ENCODE measurements around the gene RAPSN. TPM values are rescaled to one million over a fixed set of nuclear protein-coding genes. Genes with fewer than 3 reads are reported as not detected.

Gene RAPSN
- total RNA-seq, 4 donors from 2014 or later = 0.38 TPM; not detected in 3

DNA sequence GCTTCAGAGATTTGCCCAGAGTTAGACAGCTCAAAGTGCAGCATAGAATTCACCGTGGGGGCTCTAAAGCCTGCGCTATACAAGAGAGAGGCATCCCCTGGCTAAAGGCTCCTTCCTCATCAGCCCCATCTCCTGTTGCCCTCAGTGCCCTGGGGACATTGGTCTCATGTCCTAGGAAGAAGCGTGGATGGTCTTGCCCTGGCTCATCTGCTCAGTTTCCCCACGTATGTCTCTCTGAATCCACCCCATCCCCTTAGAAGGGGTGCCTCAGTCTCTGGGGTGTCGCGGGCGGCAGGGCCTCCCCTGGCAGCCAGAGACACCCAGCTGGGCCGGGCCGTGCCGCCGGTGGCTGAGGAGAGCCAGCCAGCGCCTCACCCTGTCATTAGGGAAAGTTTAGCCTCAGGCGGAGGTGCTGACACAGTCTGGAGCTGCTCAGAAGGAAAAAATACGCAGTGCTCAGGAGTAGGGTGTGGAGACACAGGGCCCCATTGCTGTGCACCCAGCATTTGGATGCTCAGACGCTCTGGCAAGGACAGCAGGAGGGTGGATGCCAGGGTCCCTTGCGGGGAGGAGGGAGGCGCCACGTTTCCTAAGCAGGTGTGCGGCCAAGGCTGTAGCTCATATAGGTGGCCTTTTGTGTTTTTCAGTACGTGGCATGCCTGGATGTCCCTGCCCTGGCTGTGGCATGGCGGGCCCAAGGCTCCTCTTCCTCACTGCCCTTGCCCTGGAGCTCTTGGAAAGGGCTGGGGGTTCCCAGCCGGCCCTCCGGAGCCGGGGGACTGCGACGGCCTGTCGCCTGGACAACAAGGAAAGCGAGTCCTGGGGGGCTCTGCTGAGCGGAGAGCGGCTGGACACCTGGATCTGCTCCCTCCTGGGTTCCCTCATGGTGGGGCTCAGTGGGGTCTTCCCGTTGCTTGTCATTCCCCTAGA lies 39.2 kb downstream of the RAPSN start:
- Histone ChIP-seq H3K4me3 (peak overlapping the region; percentile 32 to 84 (median 64)), H3K36me3 (peaks cover 2 to 36% (median 8%) of the 10 kb centered on the region in 3 donors), H3K27me3 (no peaks in the 10 kb centered on the region), H3K27ac (peak overlapping the region; percentile 91 to 97 (median 94)), H3K9me3 (no peaks in the 10 kb centered on the region), H3K4me1 (peaks cover 29 to 69% (median 43%) of the 10 kb centered on the region in 3 donors)
- intact Hi-C loops (cut with DNase I) = loop anchor here (5.0 kb wide), 1 partner anchor 37 kb away; no protein-coding TSS in a partner anchor
- TF ChIP-seq, protein P1, sequence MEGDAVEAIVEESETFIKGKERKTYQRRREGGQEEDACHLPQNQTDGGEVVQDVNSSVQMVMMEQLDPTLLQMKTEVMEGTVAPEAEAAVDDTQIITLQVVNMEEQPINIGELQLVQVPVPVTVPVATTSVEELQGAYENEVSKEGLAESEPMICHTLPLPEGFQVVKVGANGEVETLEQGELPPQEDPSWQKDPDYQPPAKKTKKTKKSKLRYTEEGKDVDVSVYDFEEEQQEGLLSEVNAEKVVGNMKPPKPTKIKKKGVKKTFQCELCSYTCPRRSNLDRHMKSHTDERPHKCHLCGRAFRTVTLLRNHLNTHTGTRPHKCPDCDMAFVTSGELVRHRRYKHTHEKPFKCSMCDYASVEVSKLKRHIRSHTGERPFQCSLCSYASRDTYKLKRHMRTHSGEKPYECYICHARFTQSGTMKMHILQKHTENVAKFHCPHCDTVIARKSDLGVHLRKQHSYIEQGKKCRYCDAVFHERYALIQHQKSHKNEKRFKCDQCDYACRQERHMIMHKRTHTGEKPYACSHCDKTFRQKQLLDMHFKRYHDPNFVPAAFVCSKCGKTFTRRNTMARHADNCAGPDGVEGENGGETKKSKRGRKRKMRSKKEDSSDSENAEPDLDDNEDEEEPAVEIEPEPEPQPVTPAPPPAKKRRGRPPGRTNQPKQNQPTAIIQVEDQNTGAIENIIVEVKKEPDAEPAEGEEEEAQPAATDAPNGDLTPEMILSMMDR (IDR thresholded peaks at IDR 0.05) = no peak
- TF ChIP-seq POLR2A (IDR thresholded peaks at IDR 0.05) = no peak
- 27 to 33% methylated on average over 3 to 8 of the region's 31 CpGs for WGBS, 2 donors
- no peak for DNase-seq

DNA sequence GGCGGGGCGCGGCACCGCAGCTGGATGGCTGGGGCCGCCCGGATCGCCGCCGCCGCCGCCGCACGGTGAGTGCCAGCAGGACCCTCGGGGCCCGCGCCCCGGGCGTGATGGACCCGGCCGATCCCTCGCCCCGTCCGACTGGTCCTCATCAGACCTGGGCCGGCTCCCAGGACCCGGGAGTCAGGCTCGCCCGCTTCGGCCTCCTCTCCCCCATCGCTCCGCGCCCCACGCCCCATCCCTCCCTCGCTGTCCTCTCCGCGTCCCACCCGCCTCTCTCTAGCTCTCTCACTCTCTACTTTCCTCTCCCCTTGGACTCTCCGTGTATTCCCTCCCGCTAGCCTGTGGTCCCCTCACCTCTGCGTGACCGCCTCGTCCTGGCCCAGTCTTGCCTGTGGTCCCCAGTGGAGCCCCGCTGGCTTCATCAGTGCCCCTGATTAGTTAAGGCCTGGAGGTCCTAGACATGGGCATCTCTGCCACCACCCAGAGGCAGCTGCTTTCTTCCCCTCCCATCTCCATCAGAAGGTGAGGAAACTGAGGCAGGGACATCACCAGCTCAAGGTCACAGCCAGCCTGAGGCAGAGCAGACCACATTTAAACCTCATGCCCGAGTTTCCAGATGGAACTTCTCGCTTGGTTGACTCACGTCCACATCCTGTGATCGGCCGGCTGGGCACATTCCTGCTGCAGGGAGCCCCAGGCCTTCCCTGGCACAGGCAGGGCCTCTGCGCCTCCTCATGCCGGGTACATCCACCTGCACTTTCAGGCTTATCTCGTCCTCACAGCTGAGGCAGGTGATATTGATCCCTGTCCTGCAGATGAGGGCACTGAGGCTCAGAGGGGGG lies 40.1 kb downstream of the RAPSN start:
- Histone ChIP-seq H3K9me3 (no peaks in the 10 kb centered on the region), H3K27ac (peak overlapping the region; percentile 91 to 97 (median 94)), H3K36me3 (peaks cover 0 to 28% (median 8%) of the 10 kb centered on the region in 3 donors), H3K27me3 (no peaks in the 10 kb centered on the region), H3K4me3 (peak overlapping the region; percentile 32 to 84 (median 64)), H3K4me1 (peaks cover 29 to 60% (median 43%) of the 10 kb centered on the region in 3 donors)
- no peak for DNase-seq
- intact Hi-C loops (cut with DNase I) = loop anchor here (5.0 kb wide), 1 partner anchor 37 kb away; no protein-coding TSS in a partner anchor
- TF ChIP-seq, protein P1 (IDR thresholded peaks at IDR 0.05) = no peak
- TF ChIP-seq POLR2A (IDR thresholded peaks at IDR 0.05) = no peak
- 2 to 3% methylated on average over 21 to 25 of the region's 50 CpGs for WGBS, 2 donors

DNA sequence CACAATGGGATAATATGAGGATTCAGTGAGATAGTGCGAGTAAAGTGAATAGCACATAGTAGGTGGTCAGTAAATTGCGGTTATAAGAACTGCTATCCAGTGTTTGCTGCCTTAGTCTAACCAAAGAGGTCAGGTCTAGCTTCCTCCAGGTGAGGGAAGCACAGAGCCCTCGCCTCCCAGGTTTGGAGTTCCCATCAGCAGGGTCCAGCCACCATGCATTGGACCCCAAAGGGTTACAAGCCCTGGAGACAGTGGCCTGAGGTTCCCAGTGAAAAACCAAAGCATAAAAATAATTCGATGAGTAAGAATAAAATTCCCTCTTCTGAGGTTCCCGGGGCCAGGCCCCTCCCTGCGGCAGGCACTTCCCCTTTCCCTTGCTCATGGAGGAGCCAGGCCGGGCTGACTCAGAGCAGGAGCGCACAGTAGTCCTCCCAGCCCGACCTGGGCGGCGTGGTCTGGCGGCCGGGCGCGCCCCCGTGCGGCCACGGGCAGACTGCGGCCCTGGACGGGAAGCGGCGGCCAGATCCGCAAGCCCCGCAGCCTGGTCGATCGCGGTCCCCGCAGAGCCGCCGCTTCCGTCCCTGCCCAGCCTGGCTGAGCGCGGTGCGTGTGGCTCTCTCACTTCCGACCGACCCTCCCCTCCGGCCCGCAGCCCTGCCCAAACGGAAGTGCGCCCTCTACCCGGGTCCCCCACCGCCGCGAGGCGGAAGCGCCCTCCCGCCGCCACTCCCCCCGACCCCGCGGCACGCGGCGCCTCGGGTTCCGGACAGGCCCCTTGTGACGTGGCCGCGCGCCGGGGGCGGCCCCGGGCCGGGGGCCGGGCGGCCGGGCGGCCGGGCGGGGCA lies 41.0 kb downstream of the RAPSN start, which contains the start of gene SLC39A13:
SLC39A13 (plus strand) TSS at position 845 of the 845 bp plus-strand sequence. CDS start 1,505 bp downstream, outside the sequence.
- 6 to 11% methylated on average over 2 to 4 of the region's 70 CpGs for WGBS, 2 donors
- intact Hi-C loops (cut with DNase I) = loop anchor here (5.0 kb wide), 1 partner anchor 36 kb away; no protein-coding TSS in a partner anchor

More for the DNA sequence above, 41.0 kb downstream of the RAPSN start, which contains the start of gene SLC39A13:
- DNase-seq = peak; percentile 89
- Histone ChIP-seq H3K36me3 (peaks cover 0 to 19% (median 8%) of the 10 kb centered on the region in 3 donors), H3K27ac (peak within 1 kb of the TSS; percentile 91 to 97 (median 94)), H3K4me3 (peak within 1 kb of the TSS; percentile 32 to 84 (median 64)), H3K27me3 (no peaks in the 10 kb centered on the region), H3K4me1 (peaks cover 29 to 53% (median 37%) of the 10 kb centered on the region in 3 donors), H3K9me3 (no peaks in the 10 kb centered on the region)
- peak in 3 of 4 donors; percentile 57 to 89 (median 82) for TF ChIP-seq POLR2A (IDR thresholded peaks at IDR 0.05)
- TF ChIP-seq, protein P1 (IDR thresholded peaks at IDR 0.05) = peak; percentile 73 to 97 (median 94)
